PC-9 (cell line): ENCODE measurements around the gene ARAP3.

Experiments
- EZH2 ChIP-seq: fragments of 200-600 bp; sonication (generic); IDR thresholded peaks from 2 replicates; pipeline ENCODE4 v1.8.0; 2017; ENCODE audit warnings: antibody characterized with exemption, low read depth
- TF ChIP-seq, protein P1 (sequence below): fragments of 200-600 bp; sonication (generic); conservative IDR thresholded peaks from 2 replicates; pipeline ENCODE4 v1.6.1; 2017; ENCODE audit warnings: mixed run types, antibody characterized with exemption, mild to moderate bottlenecking, moderate library complexity

DNA sequence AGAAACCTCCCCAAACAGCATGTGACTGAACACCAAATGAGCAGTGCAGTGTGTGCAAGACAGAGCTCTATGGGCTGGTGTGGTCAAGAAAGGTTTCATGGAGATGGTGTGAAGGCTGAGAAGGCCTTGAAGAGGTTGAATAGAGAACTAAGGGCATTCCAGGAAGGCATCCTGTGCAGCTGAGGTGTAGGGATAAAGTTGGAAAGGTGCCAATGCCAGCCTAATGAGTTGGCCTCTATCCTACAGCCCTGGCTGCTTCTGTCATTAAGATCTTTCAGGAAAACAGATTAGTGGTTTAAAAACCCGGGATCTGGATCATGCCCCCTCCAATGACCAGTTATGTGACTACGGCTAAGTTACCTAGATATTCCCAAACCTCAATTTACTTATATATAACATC is 49.4 kb downstream of the ARAP3 start:
- TF ChIP-seq, protein P1, sequence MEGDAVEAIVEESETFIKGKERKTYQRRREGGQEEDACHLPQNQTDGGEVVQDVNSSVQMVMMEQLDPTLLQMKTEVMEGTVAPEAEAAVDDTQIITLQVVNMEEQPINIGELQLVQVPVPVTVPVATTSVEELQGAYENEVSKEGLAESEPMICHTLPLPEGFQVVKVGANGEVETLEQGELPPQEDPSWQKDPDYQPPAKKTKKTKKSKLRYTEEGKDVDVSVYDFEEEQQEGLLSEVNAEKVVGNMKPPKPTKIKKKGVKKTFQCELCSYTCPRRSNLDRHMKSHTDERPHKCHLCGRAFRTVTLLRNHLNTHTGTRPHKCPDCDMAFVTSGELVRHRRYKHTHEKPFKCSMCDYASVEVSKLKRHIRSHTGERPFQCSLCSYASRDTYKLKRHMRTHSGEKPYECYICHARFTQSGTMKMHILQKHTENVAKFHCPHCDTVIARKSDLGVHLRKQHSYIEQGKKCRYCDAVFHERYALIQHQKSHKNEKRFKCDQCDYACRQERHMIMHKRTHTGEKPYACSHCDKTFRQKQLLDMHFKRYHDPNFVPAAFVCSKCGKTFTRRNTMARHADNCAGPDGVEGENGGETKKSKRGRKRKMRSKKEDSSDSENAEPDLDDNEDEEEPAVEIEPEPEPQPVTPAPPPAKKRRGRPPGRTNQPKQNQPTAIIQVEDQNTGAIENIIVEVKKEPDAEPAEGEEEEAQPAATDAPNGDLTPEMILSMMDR, result no peak
- TF ChIP-seq EZH2, result no peak
